Kidney epithelial cell (primary cell): ENCODE data around the gene FGA. TPM values are rescaled to one million over a fixed set of nuclear protein-coding genes. Genes with fewer than 3 reads are reported as not detected.

ENCODE experiments used
- DNase-seq: peaks from one replicate; pipeline ENCODE4 v3.0.0-alpha.2; 2010; ENCODE audit warnings: low read depth
- H3K27me3 ChIP-seq: 2 replicates; pipeline ENCODE4 v1.6.0; 2011; ENCODE audit warnings: low read length; ENCODE audit not compliant: control insufficient read depth, insufficient read depth
- H3K36me3 ChIP-seq: 2 replicates; pipeline ENCODE4 v1.5.1; 2011; ENCODE audit warnings: low read length; ENCODE audit not compliant: control insufficient read depth, insufficient read depth
- H3K4me3 ChIP-seq: 2 replicates; pipeline ENCODE4 v1.5.1; 2011; ENCODE audit warnings: low read depth, mild to moderate bottlenecking, control low read depth, low read length
- total RNA-seq: library from RNA; depleted of rRNA; stranded (reverse); fragments of >200 nt; gene quantifications from 2 replicates; pipeline ENCODE4 v1.2.3, GENCODE V29; 2015
- TF ChIP-seq, protein P1 (sequence below): IDR thresholded peaks from 2 replicates; pipeline ENCODE4 v1.5.1; 2011; ENCODE audit warnings: mild to moderate bottlenecking, moderate library complexity, low read length, control low read depth, inconsistent platforms; ENCODE audit not compliant: insufficient read depth, poor library complexity, severe bottlenecking

The FGA gene
- total RNA-seq, 1 donor from 2014 or later = not detected

DNA sequence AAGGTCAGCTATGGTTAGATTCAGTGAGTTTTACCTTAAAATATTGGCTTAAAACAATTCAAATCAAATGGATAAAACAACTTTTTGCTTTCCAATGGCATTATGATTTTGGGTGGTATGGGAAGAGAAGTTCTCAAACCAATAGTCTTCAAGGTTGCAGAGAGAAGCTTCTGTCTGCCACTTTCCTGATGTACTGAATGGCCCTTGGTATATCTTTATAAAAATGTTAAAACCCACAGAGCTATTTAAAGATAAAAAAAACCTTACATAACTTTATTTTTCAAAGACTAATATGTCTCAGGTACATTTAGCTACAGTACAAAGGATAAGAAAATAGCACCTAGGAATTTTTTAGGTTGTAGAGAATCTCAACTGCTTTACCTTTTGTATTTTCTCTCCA is 6.9 kb downstream of the FGA start:
- no peak for DNase-seq
- no peak overlapping the region for H3K4me3 ChIP-seq
- no peaks in the 10 kb centered on the region for H3K36me3 ChIP-seq
- TF ChIP-seq, protein P1, sequence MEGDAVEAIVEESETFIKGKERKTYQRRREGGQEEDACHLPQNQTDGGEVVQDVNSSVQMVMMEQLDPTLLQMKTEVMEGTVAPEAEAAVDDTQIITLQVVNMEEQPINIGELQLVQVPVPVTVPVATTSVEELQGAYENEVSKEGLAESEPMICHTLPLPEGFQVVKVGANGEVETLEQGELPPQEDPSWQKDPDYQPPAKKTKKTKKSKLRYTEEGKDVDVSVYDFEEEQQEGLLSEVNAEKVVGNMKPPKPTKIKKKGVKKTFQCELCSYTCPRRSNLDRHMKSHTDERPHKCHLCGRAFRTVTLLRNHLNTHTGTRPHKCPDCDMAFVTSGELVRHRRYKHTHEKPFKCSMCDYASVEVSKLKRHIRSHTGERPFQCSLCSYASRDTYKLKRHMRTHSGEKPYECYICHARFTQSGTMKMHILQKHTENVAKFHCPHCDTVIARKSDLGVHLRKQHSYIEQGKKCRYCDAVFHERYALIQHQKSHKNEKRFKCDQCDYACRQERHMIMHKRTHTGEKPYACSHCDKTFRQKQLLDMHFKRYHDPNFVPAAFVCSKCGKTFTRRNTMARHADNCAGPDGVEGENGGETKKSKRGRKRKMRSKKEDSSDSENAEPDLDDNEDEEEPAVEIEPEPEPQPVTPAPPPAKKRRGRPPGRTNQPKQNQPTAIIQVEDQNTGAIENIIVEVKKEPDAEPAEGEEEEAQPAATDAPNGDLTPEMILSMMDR = no peak
- H3K27me3 ChIP-seq = no peaks in the 10 kb centered on the region

DNA sequence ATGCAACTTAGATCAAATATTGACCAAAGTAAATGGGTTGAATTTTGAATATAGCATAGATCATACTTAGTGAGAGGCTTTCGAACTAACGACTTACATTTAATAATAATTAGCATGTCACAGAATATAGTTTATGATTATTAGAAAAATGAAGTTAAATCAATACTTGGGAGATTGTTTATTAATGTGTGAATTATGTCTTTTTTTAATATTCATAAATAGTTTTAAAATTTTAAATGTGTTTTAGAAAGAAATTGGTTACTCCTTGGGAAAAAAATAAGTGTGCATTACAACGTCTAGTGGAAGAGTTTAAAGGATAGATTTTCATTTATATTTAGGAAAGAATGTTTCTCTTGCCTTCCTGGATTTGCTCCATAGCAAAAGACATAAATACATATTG is 7.3 kb downstream of the FGA start:
- H3K27me3 ChIP-seq = no peaks in the 10 kb centered on the region
- H3K4me3 ChIP-seq = no peak overlapping the region
- TF ChIP-seq, protein P1 = no peak
- no peaks in the 10 kb centered on the region for H3K36me3 ChIP-seq
- no peak for DNase-seq

DNA sequence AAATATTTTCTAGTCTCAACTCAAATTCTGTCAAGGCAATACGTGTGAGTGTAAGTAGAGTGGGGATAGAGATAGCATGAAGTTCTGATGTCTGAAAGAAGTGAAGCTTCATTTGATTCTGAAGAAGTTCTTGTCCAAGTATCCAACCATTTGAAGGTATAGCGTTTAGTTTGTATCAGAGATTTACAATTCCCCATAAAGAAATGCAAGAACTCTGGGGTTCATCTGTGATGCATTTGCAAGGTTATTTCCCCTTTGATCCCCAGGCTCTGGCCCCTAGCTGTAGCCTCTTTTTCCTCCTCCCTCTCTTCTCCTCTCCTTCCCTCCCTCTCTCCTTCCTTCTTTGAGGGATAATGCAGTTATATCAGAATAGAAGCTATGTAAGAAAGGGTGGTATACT is 7.8 kb downstream of the FGA start:
- Histone ChIP-seq H3K27me3 (no peaks in the 10 kb centered on the region), H3K4me3 (no peak overlapping the region), H3K36me3 (no peaks in the 10 kb centered on the region)
- DNase-seq = no peak
- TF ChIP-seq, protein P1 = no peak

DNA sequence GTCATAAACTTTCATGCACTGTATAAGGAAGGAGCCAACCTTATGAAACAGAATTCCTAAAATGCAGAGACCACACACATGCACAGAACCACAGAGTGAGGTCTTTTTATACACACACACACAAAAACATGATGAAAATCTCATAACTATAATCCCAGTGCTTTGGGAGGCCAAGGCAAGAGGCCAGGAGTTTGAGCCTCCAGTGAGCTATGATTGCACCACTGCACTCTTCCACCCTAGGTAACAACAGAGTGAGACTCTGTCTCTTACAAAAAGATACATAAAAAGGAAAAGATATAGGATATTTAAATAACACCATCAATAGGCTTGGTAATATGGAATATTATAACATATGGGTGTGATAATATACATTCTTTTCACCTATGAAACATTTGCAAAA is 10.6 kb downstream of the FGA start:
- H3K4me3 ChIP-seq = no peak overlapping the region
- no peak for DNase-seq
- H3K36me3 ChIP-seq = no peaks in the 10 kb centered on the region
- H3K27me3 ChIP-seq = no peaks in the 10 kb centered on the region
- TF ChIP-seq, protein P1 = no peak

DNA sequence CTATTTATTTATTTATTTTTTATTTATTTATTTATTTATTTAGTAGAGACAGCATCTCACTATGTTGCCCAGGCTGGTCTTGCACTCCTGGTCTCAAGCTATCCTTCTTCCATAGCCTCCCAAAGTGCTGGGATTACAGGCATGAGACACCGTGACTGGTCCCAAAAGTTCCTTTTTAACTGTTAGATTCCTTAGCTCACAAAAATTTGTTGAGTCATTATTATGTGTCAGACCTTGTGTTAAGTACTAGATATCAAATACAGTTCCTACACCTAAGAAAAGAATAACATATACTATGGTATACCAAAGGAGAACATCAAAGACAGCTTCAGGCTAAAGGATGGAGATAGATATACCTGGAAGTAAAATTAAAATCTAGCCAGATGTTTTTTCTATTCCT is 11.6 kb downstream of the FGA start:
- no peaks in the 10 kb centered on the region for H3K27me3 ChIP-seq
- no peaks in the 10 kb centered on the region for H3K36me3 ChIP-seq
- TF ChIP-seq, protein P1 = no peak
- no peak for DNase-seq
- H3K4me3 ChIP-seq = no peak overlapping the region

DNA sequence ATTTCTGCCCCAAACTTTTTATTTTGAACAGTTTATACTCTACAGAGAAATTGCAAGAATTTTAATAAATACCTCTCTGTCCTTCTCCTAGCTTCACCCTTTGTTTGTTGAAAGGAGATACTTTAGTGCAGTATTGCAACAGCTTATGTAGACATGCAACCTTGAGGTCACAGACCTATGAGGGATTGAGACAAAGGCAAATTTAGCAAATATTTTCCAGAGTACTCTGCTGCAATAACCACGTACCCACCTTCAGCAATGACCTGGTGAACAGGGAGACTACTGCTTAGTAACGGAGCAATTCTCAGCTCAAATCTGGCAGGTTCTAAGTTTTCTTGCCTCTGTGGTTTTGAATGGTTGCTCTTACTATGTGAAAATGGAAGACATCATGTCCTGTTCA is 13.2 kb downstream of the FGA start:
- H3K27me3 ChIP-seq = no peaks in the 10 kb centered on the region
- no peaks in the 10 kb centered on the region for H3K36me3 ChIP-seq
- no peak for DNase-seq
- TF ChIP-seq, protein P1 = no peak
- H3K4me3 ChIP-seq = no peak overlapping the region
